Duodenal mucosa (tissue), 2 donors: Measurements from ENCODE around the gene SORL1-AS1.

Experiments used
- H3K27ac ChIP-seq: one replicate; pipeline ENCODE4 v1.7.0; 2013; ENCODE audit warnings: low read depth, low read length
- H3K27me3 ChIP-seq, 2 donors: one replicate each; pipeline ENCODE4 v1.7.0; 2013; ENCODE audit warnings: low read length in 2 of 2, control low read depth in 1 of 2; ENCODE audit not compliant: insufficient read depth in 2 of 2, control insufficient read depth in 1 of 2
- H3K36me3 ChIP-seq, 2 donors: one replicate each; pipeline ENCODE4 v1.7.0; 2013; ENCODE audit warnings: low read length in 2 of 2, control low read depth in 1 of 2; ENCODE audit not compliant: insufficient read depth in 2 of 2, control insufficient read depth in 1 of 2
- H3K4me1 ChIP-seq, 2 donors: one replicate each; pipeline ENCODE4 v1.7.0; 2013; ENCODE audit warnings: low read length in 2 of 2, control low read depth in 1 of 2; ENCODE audit not compliant: insufficient read depth in 2 of 2, control insufficient read depth in 1 of 2
- H3K4me3 ChIP-seq, 2 donors: one replicate each; pipeline ENCODE4 v1.7.0; 2013; ENCODE audit warnings: low read length in 2 of 2, low read depth in 1 of 2
- H3K9ac ChIP-seq, 2 donors: one replicate each; pipeline ENCODE4 v1.7.0; 2013; ENCODE audit warnings: low read length in 2 of 2, low read depth in 1 of 2
- H3K9me3 ChIP-seq, 2 donors: one replicate each; pipeline ENCODE4 v1.7.0; 2013; ENCODE audit warnings: low read length in 2 of 2, control low read depth in 1 of 2; ENCODE audit not compliant: control insufficient read depth in 1 of 2

The SORL1-AS1 gene

DNA sequence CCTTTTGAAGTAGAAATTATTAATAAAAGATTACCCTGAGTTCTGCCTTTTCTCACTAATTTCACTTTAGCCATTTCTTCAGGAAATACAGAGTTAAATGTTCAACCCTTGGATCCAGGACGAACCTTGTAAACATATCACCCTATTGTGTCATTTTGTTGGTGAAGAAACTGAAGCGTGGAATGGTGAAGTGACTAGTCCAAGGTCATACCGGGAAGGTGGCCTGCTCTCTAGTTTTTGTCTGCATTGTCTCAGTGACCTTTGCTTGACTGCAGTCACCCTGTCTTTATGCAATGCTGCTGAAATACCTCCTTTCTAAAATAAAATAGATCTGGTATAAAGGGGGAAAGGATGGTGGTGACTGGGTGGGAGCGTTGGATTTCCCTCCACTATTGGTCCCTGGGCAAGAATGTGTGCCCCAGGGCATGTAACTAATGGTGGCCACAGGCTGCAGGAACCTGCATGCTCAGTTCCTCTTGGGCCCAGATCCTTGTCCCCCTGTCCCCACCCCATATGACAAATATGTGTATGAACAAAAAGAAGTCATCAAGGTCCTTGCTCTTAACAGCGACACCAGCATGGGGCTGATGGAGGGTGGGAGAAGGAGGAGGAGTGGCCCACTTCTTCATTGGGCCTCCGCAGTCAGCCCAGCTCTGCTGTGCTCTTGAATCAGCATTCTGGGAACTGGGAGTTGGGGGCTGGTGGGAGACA, 977 bp upstream of the SORL1-AS1 start:
- H3K27me3 ChIP-seq: no peaks in the 10 kb centered on the region
- peak overlapping the region; percentile 79 to 88 for H3K4me3 ChIP-seq
- H3K9ac ChIP-seq: peak overlapping the region; percentile 5 to 71
- H3K9me3 ChIP-seq: no peaks in the 10 kb centered on the region
- no peaks in the 10 kb centered on the region for H3K36me3 ChIP-seq
- H3K4me1 ChIP-seq: peaks cover 29 to 42% of the 10 kb centered on the region in 2 donors
- H3K27ac ChIP-seq: no peak overlapping the region

DNA sequence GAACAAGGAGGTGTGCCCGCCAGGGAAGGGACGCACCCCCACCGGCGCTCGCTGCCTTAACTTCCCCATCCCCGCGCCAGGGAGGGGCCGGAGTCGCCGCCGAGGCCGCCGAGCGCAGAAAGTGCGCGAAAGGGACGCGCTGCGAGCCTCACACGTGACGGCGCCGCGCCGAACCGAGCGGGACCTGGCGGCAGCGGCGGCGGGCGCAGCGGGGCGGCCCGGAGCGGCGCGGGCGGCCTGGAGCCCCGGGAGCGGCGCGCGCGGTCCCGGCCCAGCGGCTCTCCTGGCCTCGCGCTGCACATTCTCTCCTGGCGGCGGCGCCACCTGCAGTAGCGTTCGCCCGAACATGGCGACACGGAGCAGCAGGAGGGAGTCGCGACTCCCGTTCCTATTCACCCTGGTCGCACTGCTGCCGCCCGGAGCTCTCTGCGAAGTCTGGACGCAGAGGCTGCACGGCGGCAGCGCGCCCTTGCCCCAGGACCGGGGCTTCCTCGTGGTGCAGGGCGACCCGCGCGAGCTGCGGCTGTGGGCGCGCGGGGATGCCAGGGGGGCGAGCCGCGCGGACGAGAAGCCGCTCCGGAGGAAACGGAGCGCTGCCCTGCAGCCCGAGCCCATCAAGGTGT, 670 bp downstream of the SORL1-AS1 start, which contains the start of gene SORL1:
Gene SORL1 (plus strand): TSS at position 329 of the 623 bp plus-strand sequence. CDS start 18 bp downstream, at position 347.
- Histone ChIP-seq H3K9ac (peak within 1 kb of the TSS; percentile 71 to 75), H3K9me3 (no peaks in the 10 kb centered on the region), H3K36me3 (no peaks in the 10 kb centered on the region), H3K4me3 (peak within 1 kb of the TSS; percentile 79 to 88), H3K27ac (peak within 1 kb of the TSS; percentile 59), H3K27me3 (no peaks in the 10 kb centered on the region), H3K4me1 (peaks cover 29 to 42% of the 10 kb centered on the region in 2 donors)

DNA sequence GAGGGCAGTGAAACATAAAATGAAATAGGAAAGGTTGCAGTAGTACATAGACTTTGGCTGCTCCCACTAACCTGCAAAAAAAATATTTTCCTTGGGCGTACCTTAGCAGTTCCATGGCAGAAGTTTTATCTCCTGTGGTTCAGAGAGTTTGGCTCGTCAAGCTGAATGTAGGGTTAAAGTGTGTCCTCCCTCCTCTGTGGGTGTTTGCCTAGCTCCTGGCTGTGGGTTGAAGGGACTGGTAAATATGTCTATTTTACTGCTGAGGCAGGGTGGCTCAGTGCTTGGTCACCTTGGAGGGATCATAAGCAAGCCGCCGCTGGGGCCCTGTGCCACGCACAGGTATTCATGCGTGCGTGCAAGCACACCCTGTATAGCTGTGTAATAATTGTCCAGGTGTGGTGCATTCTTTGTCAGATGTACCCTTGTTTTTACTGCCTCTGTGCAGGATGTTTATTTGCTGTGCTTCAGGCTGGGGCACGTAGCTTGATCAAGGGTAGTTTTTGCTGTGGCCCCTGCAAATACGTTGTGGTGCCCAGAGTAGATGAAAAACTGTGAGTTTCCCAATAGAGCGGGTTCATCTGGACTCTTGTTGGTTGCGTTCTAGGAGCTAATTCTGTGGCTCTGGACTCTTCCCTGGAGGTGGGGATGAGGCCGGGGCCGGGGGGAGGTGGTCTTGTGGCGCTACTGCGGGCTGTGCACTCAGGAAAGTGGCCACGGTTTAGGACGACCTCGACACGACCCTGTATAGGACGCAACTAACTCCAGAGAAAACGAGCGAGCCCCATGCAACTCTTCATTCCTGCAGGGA, 1.4 kb downstream of the SORL1-AS1 start:
- Histone ChIP-seq H3K27me3 (no peaks in the 10 kb centered on the region), H3K27ac (peak overlapping the region; percentile 59), H3K9ac (peak overlapping the region; percentile 36 to 52), H3K4me3 (peak overlapping the region; percentile 68 to 79), H3K36me3 (no peaks in the 10 kb centered on the region), H3K4me1 (peaks cover 29 to 42% of the 10 kb centered on the region in 2 donors), H3K9me3 (no peaks in the 10 kb centered on the region)

DNA sequence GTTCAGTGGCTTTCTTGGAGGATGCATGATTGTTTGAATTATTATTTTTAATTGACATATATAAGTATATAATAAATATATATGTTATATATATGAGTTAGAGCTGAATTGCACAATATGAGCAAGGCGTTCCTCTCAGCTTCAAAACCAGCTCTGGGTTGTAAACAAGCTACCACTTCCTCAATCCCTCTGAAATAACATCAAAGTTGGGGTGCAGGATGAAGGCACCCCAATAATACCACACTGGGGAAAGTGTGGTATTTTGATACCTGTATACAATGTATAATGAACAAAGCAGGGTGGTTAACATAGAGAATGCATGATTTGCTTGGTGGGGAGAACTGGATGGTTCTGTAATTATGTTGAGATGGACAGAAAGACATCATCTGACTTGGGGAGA, 2.4 kb downstream of the SORL1-AS1 start:
- H3K27me3 ChIP-seq: no peaks in the 10 kb centered on the region
- no peak overlapping the region for H3K9ac ChIP-seq
- no peaks in the 10 kb centered on the region for H3K36me3 ChIP-seq
- peak overlapping the region; percentile 25 to 32 for H3K4me3 ChIP-seq
- H3K27ac ChIP-seq: no peak overlapping the region
- peaks cover 29 to 44% of the 10 kb centered on the region in 2 donors for H3K4me1 ChIP-seq
- H3K9me3 ChIP-seq: no peaks in the 10 kb centered on the region

DNA sequence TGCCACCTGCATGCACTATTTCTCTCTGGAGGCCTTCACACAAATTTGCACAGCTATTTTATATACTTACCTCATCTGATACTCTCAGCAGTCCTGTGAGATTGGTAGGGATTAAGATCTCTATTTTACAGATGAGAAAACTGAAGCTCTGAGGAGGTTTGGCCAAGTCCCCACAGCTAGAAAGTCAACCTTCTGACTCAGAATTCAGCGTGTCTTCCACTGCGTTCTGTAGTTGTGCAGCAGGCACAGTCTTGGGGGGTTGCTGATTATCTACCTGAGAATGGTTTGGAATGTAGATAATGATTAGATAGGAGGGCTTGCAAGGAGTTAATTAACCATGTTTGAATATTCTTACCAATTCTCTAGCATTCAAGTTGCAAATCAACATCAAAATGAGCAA, 3.1 kb downstream of the SORL1-AS1 start:
- H3K9me3 ChIP-seq: no peaks in the 10 kb centered on the region
- no peak overlapping the region for H3K27ac ChIP-seq
- no peak overlapping the region for H3K4me3 ChIP-seq
- H3K27me3 ChIP-seq: no peaks in the 10 kb centered on the region
- H3K9ac ChIP-seq: no peak overlapping the region
- no peaks in the 10 kb centered on the region for H3K36me3 ChIP-seq
- H3K4me1 ChIP-seq: peaks cover 30 to 44% of the 10 kb centered on the region in 2 donors

DNA sequence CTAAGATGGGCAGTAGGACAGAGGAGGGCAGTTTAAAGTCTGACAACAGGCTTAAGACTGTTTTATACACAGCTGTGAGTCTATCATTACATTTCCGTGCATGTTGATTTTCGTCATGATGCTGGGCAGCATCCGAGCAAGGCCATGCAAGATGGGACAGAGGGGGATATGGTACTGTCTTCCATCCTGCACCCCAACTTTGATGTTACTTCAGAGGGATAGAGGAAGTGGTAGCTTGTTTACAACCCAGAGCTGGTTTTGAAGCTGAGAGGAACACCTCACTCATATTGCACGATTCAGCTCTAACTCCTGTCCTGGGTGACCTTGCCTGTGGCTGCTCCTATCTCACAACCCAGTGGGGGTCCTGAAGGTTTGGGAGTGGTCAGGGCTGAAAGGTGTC, 3.6 kb downstream of the SORL1-AS1 start:
- Histone ChIP-seq H3K9me3 (no peaks in the 10 kb centered on the region), H3K4me1 (peaks cover 25 to 39% of the 10 kb centered on the region in 2 donors), H3K36me3 (no peaks in the 10 kb centered on the region), H3K9ac (no peak overlapping the region), H3K27ac (no peak overlapping the region), H3K27me3 (no peaks in the 10 kb centered on the region), H3K4me3 (no peak overlapping the region)

DNA sequence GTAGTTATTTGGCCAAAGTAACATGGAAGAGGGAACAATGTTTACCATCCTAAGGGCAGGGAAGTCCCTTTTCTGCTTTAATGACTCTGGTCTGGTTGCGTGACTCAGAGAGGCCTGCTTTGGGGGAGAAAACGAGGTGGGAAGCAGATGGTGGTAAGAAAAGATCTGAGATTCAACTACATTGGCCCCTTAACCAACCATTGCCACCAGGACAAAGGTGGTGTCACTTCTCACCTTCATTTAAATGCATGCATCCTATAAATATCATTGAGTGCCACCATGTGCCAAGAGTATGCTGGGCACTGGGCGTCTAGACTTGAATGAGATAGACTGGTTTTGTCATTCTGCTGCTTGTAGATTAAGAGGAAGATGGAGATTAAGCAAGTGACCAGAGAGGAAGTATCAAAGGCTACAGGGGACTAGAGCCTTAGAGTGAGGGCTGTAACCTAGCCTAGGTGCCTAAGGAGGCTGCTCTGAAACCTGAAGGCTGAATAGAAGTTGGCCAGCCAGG, 4.3 kb downstream of the SORL1-AS1 start:
- Histone ChIP-seq H3K36me3 (no peaks in the 10 kb centered on the region), H3K9ac (no peak overlapping the region), H3K9me3 (no peaks in the 10 kb centered on the region), H3K4me1 (peaks cover 19 to 33% of the 10 kb centered on the region in 2 donors), H3K4me3 (no peak overlapping the region), H3K27ac (no peak overlapping the region), H3K27me3 (no peaks in the 10 kb centered on the region)

DNA sequence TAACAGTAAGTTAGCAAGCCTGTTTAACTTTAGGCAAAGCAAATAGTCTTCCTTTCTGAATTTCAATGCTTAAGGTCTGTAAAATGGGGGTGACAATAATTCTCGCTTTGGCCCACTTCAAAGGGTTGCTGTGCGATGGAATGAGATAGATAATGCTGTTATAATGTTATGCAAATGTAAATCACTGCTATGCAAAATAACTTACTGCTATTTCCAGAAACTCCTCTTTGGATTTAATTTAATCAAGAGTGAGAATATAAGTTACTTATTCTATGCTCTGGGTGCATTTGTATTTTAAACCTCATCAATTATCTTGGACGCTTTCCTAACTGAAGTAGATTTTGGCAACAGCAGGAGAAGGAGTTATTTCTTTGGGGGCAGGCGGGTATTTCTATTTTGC, 4.8 kb downstream of the SORL1-AS1 start:
- Histone ChIP-seq H3K27ac (no peak overlapping the region), H3K4me3 (no peak overlapping the region), H3K9me3 (no peaks in the 10 kb centered on the region), H3K9ac (no peak overlapping the region), H3K27me3 (no peaks in the 10 kb centered on the region), H3K4me1 (peaks cover 19 to 30% of the 10 kb centered on the region in 2 donors), H3K36me3 (no peaks in the 10 kb centered on the region)

DNA sequence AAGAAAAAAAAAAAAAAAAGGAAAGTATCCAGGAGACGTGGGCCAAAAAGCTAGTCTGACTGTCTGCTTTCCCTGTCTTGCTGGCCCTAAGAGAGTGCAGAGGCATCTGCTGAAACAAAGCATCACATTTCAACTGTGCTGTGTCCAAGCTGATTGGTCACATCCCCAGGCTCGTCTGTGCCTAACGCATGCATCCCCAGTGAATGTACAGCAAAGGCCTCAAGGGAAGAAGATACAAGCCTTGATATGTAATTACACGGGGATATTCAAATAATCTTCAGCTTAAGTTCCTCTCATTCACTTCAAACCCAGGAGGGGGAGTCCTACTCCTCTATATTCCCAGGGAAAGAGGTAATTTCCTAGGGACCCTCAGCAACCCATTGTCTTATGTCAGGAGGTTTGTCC, 6.0 kb downstream of the SORL1-AS1 start:
- Histone ChIP-seq H3K9me3 (no peaks in the 10 kb centered on the region), H3K4me3 (no peak overlapping the region), H3K9ac (no peak overlapping the region), H3K27me3 (no peaks in the 10 kb centered on the region), H3K4me1 (peaks cover 19 to 30% of the 10 kb centered on the region in 2 donors), H3K27ac (no peak overlapping the region), H3K36me3 (no peaks in the 10 kb centered on the region)
